ENCODE measurements around the gene DGCR2.

DGCR2 gene

GRCh38 chr22:19058713-19059451 lies 63.3 kb downstream of the DGCR2 start:
- H3K9me3 Mint-ChIP-seq: no peaks in the 10 kb centered on the region
- no peak for TF ChIP-seq CTCF (IDR thresholded peaks at IDR 0.05; ENCODE audit: unreplicated experiment in 3 of 3)
- no peaks in the 10 kb centered on the region for H3K4me1 Mint-ChIP-seq
- no peak overlapping the region for H3K4me3 Mint-ChIP-seq
- peaks cover 4% of the 10 kb centered on the region for H3K27me3 Mint-ChIP-seq (ENCODE audit: low read depth)
- H3K27ac Mint-ChIP-seq: no peak overlapping the region
- peaks cover 51% of the 10 kb centered on the region for H3K36me3 Mint-ChIP-seq (ENCODE audit: low read depth)

- TF ChIP-seq CTCF (IDR thresholded peaks at IDR 0.05; ENCODE audit: unreplicated experiment in 3 of 3): no peak
- H3K4me1 Mint-ChIP-seq: no peaks in the 10 kb centered on the region
- H3K27ac Mint-ChIP-seq: no peak overlapping the region
- H3K4me3 Mint-ChIP-seq: no peak overlapping the region
- peaks cover 54% of the 10 kb centered on the region for H3K36me3 Mint-ChIP-seq (ENCODE audit: low read depth)
- H3K9me3 Mint-ChIP-seq: no peaks in the 10 kb centered on the region
- peaks cover 4% of the 10 kb centered on the region for H3K27me3 Mint-ChIP-seq (ENCODE audit: low read depth)
Observed at GRCh38 chr22:19057999-19058491, 64.2 kb downstream of the DGCR2 start.

- Mint-ChIP-seq H3K4me3 (no peak overlapping the region), H3K27ac (no peak overlapping the region), H3K27me3 (ENCODE audit: low read depth) (peaks cover 4% of the 10 kb centered on the region), H3K4me1 (no peaks in the 10 kb centered on the region), H3K36me3 (ENCODE audit: low read depth) (peaks cover 53% of the 10 kb centered on the region), H3K9me3 (no peaks in the 10 kb centered on the region)
- no peak for TF ChIP-seq CTCF (IDR thresholded peaks at IDR 0.05; ENCODE audit: unreplicated experiment in 3 of 3)
Observed at GRCh38 chr22:19057539-19057938, 64.7 kb downstream of the DGCR2 start.

GRCh38 chr22:19056951-19057401 lies 65.2 kb downstream of the DGCR2 start:
- no peak for TF ChIP-seq CTCF (IDR thresholded peaks at IDR 0.05; ENCODE audit: unreplicated experiment in 3 of 3)

GRCh38 chr22:19055801-19056200 lies 66.4 kb downstream of the DGCR2 start:
- Mint-ChIP-seq H3K9me3 (no peaks in the 10 kb centered on the region), H3K36me3 (ENCODE audit: low read depth) (peaks cover 54% of the 10 kb centered on the region), H3K27ac (no peak overlapping the region), H3K4me1 (no peaks in the 10 kb centered on the region), H3K4me3 (no peak overlapping the region), H3K27me3 (ENCODE audit: low read depth) (peaks cover 4% of the 10 kb centered on the region)
- no peak for TF ChIP-seq CTCF (IDR thresholded peaks at IDR 0.05; ENCODE audit: unreplicated experiment in 3 of 3)

More at GRCh38 chr22:19056951-19057401, 65.2 kb downstream of the DGCR2 start:
- H3K36me3 Mint-ChIP-seq (ENCODE audit: low read depth): peaks cover 53% of the 10 kb centered on the region
- H3K4me1 Mint-ChIP-seq: no peaks in the 10 kb centered on the region
- H3K9me3 Mint-ChIP-seq: no peaks in the 10 kb centered on the region
- no peak overlapping the region for H3K27ac Mint-ChIP-seq
- H3K4me3 Mint-ChIP-seq: no peak overlapping the region
- peaks cover 4% of the 10 kb centered on the region for H3K27me3 Mint-ChIP-seq (ENCODE audit: low read depth)
